Muscle of leg (tissue), 11 donors: Measurements from ENCODE around the gene STAG1. TPM values are rescaled to one million over a fixed set of nuclear protein-coding genes. Genes with fewer than 3 reads are reported as not detected.

Source experiments
- DNase-seq: peaks from one replicate; pipeline ENCODE4 v3.0.0; 2013
- H3K27ac ChIP-seq: one replicate; pipeline ENCODE4 v1.5.1; 2013; ENCODE audit warnings: mild to moderate bottlenecking, low read length, control low read depth
- H3K27me3 ChIP-seq: one replicate; pipeline ENCODE4 v1.6.1; 2013; ENCODE audit warnings: low read length; ENCODE audit not compliant: control insufficient read depth, insufficient read depth
- H3K36me3 ChIP-seq: one replicate; pipeline ENCODE4 v1.6.1; 2013; ENCODE audit warnings: low read length; ENCODE audit not compliant: control insufficient read depth, insufficient read depth
- H3K4me1 ChIP-seq: one replicate; pipeline ENCODE4 v1.6.1; 2013; ENCODE audit warnings: low read length; ENCODE audit not compliant: control insufficient read depth, insufficient read depth
- H3K4me3 ChIP-seq: one replicate; pipeline ENCODE4 v1.5.1; 2013; ENCODE audit warnings: low read length, control low read depth
- H3K9me3 ChIP-seq: replicated peaks from 2 replicates; pipeline ENCODE4 v1.6.1; 2013; ENCODE audit warnings: low read depth, low read length; ENCODE audit not compliant: control insufficient read depth
- WGBS: methylation state at CpG from one replicate; pipeline ENCODE4 v1.1.5; 2013; ENCODE audit warnings: missing lambda C conversion rate; ENCODE audit not compliant: insufficient coverage; 5-methylcytosine and 5-hydroxymethylcytosine counted together
- polyA plus RNA-seq, 8 donors: library from polyadenylated mRNA; unstranded; fragments of 120-200 nt; gene quantifications; one replicate each; pipeline versions ENCODE4 v1.2.1 to v1.2.3, GENCODE V29; 2013; ENCODE audit warnings: inconsistent platforms in 1 of 8, low replicate concordance in 1 of 8; ENCODE audit not compliant: insufficient read length in 8 of 8, insufficient read depth in 1 of 8
- total RNA-seq: library from RNA; stranded (reverse); fragments of 120-200 nt; gene quantifications from one replicate; pipeline ENCODE4 v1.2.4, GENCODE V29; 2013

The STAG1 gene
- total and polyA plus RNA-seq, 9 donors = 22.9 to 52.2 (median 32.9) TPM

- no peak overlapping the region for H3K27ac ChIP-seq
- no peaks in the 10 kb centered on the region for H3K9me3 ChIP-seq
- H3K4me1 ChIP-seq = peaks cover 2% of the 10 kb centered on the region
- DNase-seq = no peak
- peaks cover 38% of the 10 kb centered on the region for H3K36me3 ChIP-seq
- no peaks in the 10 kb centered on the region for H3K27me3 ChIP-seq
- H3K4me3 ChIP-seq = no peak overlapping the region
Observed at GRCh38 chr3:136334209-136334608, 418.0 kb downstream of the STAG1 start.

GRCh38 chr3:136332776-136333175, 419.4 kb downstream of the STAG1 start:
- no peak for DNase-seq
- peaks cover 51% of the 10 kb centered on the region for H3K36me3 ChIP-seq

DNA sequence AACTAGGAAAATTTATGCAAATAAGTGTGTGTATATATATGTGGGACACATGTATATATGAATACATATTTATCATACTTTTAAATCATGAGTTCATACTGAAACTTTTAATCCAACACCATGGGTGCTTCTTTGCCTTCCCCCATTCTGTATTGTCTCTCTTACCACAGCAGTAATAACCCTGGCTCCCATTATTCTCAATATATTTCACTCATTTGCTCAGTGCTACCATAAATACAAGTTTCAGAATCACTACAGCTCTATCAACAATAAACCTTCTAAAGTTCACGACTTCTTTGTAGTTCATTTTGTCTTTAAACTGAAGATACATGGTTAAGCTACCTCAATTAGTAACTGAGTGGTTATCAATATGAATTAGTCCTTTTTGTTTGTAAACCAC, 419.9 kb downstream of the STAG1 start:
- no peaks in the 10 kb centered on the region for H3K27me3 ChIP-seq
- no peaks in the 10 kb centered on the region for H3K9me3 ChIP-seq
- H3K36me3 ChIP-seq = peaks cover 55% of the 10 kb centered on the region
- peaks cover 2% of the 10 kb centered on the region for H3K4me1 ChIP-seq
- H3K27ac ChIP-seq = no peak overlapping the region
- no peak overlapping the region for H3K4me3 ChIP-seq
- WGBS = no CpG with 5 or more reads among the region's 1 CpG
- no peak for DNase-seq

More at GRCh38 chr3:136332776-136333175, 419.4 kb downstream of the STAG1 start:
- no peak overlapping the region for H3K4me3 ChIP-seq
- H3K27me3 ChIP-seq = no peaks in the 10 kb centered on the region
- no peaks in the 10 kb centered on the region for H3K9me3 ChIP-seq
- H3K4me1 ChIP-seq = peaks cover 2% of the 10 kb centered on the region
- no peak overlapping the region for H3K27ac ChIP-seq

DNA sequence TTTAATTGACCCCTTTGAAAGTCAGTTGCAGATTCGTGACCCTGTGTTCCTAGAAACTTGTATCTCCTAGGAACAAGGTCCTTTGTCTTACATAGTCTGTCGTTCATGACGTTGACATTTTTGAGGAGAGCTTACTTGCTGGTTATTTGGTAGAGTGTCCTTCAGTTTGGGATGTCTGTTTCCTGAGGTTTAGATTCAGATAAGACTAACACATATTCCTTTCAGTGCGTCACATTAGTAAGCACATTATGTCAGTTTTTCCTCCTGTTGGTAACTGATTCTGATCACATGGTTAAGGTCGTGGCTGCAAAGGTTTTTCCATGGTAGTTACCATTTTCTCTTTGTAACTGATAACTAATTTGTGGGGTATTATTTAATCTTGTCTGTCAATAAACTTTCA, 421.3 kb downstream of the STAG1 start:
- DNase-seq = no peak
- H3K4me1 ChIP-seq = no peaks in the 10 kb centered on the region
- no CpG with 5 or more reads among the region's 5 CpGs for WGBS
- peaks cover 63% of the 10 kb centered on the region for H3K36me3 ChIP-seq
- H3K9me3 ChIP-seq = no peaks in the 10 kb centered on the region
- H3K27ac ChIP-seq = no peak overlapping the region
- no peak overlapping the region for H3K4me3 ChIP-seq
- no peaks in the 10 kb centered on the region for H3K27me3 ChIP-seq

DNA sequence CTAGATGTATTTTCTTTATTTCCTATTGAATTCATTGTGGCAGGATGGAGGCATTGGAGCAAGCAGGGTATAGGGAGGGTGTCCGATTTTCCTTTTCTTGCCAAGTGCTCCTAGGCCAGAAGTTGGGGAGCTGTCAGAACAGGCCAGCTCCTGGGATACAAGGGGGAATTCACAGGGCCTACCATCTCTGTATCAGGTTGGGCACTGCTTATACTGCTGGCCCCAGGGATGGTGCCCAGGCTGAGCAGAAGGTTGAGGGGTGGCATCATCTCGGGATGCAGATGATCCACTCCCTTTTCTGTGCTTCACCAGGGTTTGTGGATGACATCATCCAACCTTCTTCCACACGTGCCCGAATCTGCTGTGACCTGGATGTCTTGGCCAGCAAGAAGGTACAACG, 422.6 kb downstream of the STAG1 start:
- no peak overlapping the region for H3K4me3 ChIP-seq
- H3K36me3 ChIP-seq = peaks cover 54% of the 10 kb centered on the region
- H3K4me1 ChIP-seq = no peaks in the 10 kb centered on the region
- H3K9me3 ChIP-seq = no peaks in the 10 kb centered on the region
- WGBS = 80% methylated on average over 4 of the region's 5 CpGs
- H3K27me3 ChIP-seq = no peaks in the 10 kb centered on the region
- DNase-seq = no peak
- no peak overlapping the region for H3K27ac ChIP-seq

- DNase-seq = no peak
- Histone ChIP-seq H3K4me3 (no peak overlapping the region), H3K36me3 (peaks cover 40% of the 10 kb centered on the region), H3K9me3 (peaks cover 5% of the 10 kb centered on the region), H3K4me1 (no peaks in the 10 kb centered on the region), H3K27ac (no peak overlapping the region), H3K27me3 (no peaks in the 10 kb centered on the region)
- WGBS = 83% methylated on average over 1 of the region's 5 CpGs
Observed at GRCh38 chr3:136327671-136328070, 424.5 kb downstream of the STAG1 start.

DNA sequence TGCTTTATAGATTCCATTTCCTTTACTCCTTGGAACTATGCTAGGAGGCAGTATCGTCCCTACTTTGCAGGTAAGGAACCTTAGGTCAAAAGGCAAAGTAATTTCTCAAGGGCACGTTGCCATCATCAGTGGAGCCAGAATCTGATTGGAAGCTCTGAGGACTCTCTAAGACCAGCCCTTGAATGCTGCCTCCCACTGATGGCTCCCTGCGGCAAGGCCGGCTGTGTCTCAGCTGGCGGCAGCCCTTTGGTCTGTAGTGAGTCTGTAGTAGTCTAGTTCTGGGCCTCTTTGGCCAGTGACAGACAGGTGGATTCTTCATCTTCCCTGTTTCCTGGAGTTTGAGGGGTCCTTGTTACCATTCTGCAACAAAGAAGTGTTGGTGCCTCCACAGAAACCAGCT, 425.9 kb downstream of the STAG1 start:
- DNase-seq = no peak
- Histone ChIP-seq H3K9me3 (peaks cover 10% of the 10 kb centered on the region), H3K4me1 (no peaks in the 10 kb centered on the region), H3K4me3 (no peak overlapping the region), H3K36me3 (peaks cover 40% of the 10 kb centered on the region), H3K27me3 (no peaks in the 10 kb centered on the region), H3K27ac (no peak overlapping the region)
- 100% methylated on average over 1 of the region's 5 CpGs for WGBS

DNA sequence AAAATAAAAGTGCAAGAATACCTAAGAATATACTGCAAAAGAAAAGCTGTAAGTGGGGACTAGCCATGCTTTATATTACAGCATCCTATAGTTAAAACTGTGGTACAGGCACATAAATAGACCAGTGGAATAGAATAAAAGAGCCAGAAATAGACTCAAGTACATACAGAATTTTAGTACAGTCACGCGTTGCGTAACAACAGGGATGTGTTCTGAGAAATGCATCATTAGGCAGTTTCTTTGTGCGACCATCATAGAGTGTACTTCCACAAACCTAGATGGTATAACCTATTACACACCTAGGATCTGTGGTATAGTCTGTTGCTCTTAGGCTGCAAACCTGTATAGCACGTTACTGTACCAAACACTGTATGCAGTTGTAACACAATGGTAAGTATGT, 440.2 kb downstream of the STAG1 start:
- no peaks in the 10 kb centered on the region for H3K27me3 ChIP-seq
- no peak overlapping the region for H3K27ac ChIP-seq
- peaks cover under 1% of the 10 kb centered on the region for H3K9me3 ChIP-seq
- WGBS = no CpG with 5 or more reads among the region's 5 CpGs
- no peak for DNase-seq
- no peaks in the 10 kb centered on the region for H3K4me1 ChIP-seq
- no peak overlapping the region for H3K4me3 ChIP-seq
- H3K36me3 ChIP-seq = no peaks in the 10 kb centered on the region

- H3K9me3 ChIP-seq = peaks cover 4% of the 10 kb centered on the region
- H3K36me3 ChIP-seq = no peaks in the 10 kb centered on the region
- 100% methylated on average over 1 of the region's 2 CpGs for WGBS
- no peak for DNase-seq
- H3K4me3 ChIP-seq = no peak overlapping the region
- H3K27me3 ChIP-seq = no peaks in the 10 kb centered on the region
- H3K4me1 ChIP-seq = no peaks in the 10 kb centered on the region
- no peak overlapping the region for H3K27ac ChIP-seq
Observed at GRCh38 chr3:136311261-136311660, 440.9 kb downstream of the STAG1 start.

DNA sequence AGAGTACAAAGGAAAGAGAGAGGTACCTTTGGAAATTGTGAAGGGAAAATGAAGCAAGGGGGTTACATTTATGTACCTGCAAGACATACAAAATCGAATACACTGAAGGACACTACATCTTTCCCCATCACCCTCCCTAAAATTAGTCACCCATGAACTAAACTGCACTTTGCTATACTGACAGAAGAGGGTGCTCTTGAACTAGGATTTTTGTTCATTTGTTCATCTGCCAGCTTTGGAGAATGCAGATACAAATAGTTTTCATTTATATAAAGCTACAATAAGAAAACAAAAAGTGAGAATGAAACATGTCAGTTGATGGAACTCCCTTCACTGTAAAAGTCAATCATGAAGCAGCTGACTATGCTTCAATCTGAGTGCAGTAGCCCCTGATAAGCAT, 446.3 kb downstream of the STAG1 start:
- no peaks in the 10 kb centered on the region for H3K27me3 ChIP-seq
- no peak overlapping the region for H3K4me3 ChIP-seq
- peaks cover 25% of the 10 kb centered on the region for H3K36me3 ChIP-seq
- no peaks in the 10 kb centered on the region for H3K4me1 ChIP-seq
- H3K9me3 ChIP-seq = peaks cover 8% of the 10 kb centered on the region
- H3K27ac ChIP-seq = no peak overlapping the region
- no peak for DNase-seq
- WGBS = no CpG with 5 or more reads among the region's 1 CpG

DNA sequence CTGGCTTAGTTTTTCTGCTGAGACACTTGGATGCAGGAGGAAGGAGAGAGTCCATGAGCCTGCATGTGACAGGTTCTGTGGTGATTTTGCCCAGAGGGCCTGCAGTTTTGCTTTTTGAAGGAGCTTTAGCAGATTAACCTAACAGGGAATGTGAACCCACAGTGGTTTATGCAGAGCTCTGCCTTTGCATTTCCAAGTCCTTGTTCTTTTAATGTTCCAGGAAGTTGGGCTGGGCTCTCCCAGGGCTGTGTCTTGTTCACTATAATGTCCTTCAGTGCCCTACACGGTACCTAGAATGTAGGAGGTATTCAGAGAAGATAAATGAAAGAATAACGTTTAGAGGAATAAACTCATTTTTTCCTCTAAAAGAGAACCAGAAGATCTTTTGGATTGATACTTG, 451.7 kb downstream of the STAG1 start:
- no peaks in the 10 kb centered on the region for H3K9me3 ChIP-seq
- H3K4me3 ChIP-seq = no peak overlapping the region
- H3K36me3 ChIP-seq = peaks cover 46% of the 10 kb centered on the region
- DNase-seq = no peak
- H3K27ac ChIP-seq = no peak overlapping the region
- WGBS = no CpG with 5 or more reads among the region's 2 CpGs
- H3K4me1 ChIP-seq = no peaks in the 10 kb centered on the region
- no peaks in the 10 kb centered on the region for H3K27me3 ChIP-seq
